ENCODE measurements around the gene UBA3.

DNA sequence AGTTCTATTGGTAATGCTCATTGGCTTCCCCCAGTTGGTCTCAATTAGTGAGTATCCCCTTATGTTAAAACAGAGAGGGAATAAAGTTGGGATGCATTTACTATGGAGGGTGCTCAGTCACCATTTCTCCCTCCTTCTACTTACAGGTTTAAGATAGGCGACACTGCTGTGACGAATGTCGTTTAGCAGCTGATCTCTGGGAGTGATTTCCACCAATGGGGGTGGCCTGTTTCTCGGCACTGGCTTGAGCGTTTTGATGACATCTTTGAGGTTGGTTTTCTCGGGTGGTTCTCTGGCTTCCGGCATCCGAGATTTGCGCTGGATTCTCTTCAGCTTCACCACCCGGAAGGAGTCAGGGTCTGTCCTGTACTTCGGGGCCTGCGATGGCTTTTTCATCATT, 38.4 kb upstream of the UBA3 start:
- TF ChIP-seq, protein P1, sequence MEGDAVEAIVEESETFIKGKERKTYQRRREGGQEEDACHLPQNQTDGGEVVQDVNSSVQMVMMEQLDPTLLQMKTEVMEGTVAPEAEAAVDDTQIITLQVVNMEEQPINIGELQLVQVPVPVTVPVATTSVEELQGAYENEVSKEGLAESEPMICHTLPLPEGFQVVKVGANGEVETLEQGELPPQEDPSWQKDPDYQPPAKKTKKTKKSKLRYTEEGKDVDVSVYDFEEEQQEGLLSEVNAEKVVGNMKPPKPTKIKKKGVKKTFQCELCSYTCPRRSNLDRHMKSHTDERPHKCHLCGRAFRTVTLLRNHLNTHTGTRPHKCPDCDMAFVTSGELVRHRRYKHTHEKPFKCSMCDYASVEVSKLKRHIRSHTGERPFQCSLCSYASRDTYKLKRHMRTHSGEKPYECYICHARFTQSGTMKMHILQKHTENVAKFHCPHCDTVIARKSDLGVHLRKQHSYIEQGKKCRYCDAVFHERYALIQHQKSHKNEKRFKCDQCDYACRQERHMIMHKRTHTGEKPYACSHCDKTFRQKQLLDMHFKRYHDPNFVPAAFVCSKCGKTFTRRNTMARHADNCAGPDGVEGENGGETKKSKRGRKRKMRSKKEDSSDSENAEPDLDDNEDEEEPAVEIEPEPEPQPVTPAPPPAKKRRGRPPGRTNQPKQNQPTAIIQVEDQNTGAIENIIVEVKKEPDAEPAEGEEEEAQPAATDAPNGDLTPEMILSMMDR (IDR thresholded peaks at IDR 0.05): no peak
- no peak for TF ChIP-seq POLR2AphosphoS5 (IDR thresholded peaks at IDR 0.05; ENCODE audit: low read depth, low read length)
- TF ChIP-seq, protein P2, sequence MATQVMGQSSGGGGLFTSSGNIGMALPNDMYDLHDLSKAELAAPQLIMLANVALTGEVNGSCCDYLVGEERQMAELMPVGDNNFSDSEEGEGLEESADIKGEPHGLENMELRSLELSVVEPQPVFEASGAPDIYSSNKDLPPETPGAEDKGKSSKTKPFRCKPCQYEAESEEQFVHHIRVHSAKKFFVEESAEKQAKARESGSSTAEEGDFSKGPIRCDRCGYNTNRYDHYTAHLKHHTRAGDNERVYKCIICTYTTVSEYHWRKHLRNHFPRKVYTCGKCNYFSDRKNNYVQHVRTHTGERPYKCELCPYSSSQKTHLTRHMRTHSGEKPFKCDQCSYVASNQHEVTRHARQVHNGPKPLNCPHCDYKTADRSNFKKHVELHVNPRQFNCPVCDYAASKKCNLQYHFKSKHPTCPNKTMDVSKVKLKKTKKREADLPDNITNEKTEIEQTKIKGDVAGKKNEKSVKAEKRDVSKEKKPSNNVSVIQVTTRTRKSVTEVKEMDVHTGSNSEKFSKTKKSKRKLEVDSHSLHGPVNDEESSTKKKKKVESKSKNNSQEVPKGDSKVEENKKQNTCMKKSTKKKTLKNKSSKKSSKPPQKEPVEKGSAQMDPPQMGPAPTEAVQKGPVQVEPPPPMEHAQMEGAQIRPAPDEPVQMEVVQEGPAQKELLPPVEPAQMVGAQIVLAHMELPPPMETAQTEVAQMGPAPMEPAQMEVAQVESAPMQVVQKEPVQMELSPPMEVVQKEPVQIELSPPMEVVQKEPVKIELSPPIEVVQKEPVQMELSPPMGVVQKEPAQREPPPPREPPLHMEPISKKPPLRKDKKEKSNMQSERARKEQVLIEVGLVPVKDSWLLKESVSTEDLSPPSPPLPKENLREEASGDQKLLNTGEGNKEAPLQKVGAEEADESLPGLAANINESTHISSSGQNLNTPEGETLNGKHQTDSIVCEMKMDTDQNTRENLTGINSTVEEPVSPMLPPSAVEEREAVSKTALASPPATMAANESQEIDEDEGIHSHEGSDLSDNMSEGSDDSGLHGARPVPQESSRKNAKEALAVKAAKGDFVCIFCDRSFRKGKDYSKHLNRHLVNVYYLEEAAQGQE (IDR thresholded peaks at IDR 0.05; ENCODE audit: insufficient read depth in 1 of 2, low read depth in 2 of 2, low read length in 1 of 2): no peak
- TF ChIP-seq SIN3A (IDR thresholded peaks at IDR 0.05; ENCODE audit: borderline replicate concordance, insufficient read depth, low read depth, low read length): no peak
